Measurements from ENCODE around the gene CA9. TPM values are rescaled to one million over a fixed set of nuclear protein-coding genes. Genes with fewer than 3 reads are reported as not detected.

Gene CA9
- total RNA-seq, 1 donor from 2014 or later = 3.2 TPM

GRCh38 chr9:35679091-35679490, 5.4 kb downstream of the CA9 start:
- FAIRE-seq (no peak), DNase-seq (ENCODE audit: low read depth) (no peak)
- peaks cover 7% of the 10 kb centered on the region for H3K36me3 ChIP-seq (ENCODE audit: control insufficient read depth, insufficient read depth, low read length)
- no peak overlapping the region for H3K4me3 ChIP-seq (ENCODE audit: low read depth, low read length)
- no peaks in the 10 kb centered on the region for H3K27me3 ChIP-seq (ENCODE audit: control insufficient read depth, insufficient read depth, low read length)
- TF ChIP-seq, protein P1, sequence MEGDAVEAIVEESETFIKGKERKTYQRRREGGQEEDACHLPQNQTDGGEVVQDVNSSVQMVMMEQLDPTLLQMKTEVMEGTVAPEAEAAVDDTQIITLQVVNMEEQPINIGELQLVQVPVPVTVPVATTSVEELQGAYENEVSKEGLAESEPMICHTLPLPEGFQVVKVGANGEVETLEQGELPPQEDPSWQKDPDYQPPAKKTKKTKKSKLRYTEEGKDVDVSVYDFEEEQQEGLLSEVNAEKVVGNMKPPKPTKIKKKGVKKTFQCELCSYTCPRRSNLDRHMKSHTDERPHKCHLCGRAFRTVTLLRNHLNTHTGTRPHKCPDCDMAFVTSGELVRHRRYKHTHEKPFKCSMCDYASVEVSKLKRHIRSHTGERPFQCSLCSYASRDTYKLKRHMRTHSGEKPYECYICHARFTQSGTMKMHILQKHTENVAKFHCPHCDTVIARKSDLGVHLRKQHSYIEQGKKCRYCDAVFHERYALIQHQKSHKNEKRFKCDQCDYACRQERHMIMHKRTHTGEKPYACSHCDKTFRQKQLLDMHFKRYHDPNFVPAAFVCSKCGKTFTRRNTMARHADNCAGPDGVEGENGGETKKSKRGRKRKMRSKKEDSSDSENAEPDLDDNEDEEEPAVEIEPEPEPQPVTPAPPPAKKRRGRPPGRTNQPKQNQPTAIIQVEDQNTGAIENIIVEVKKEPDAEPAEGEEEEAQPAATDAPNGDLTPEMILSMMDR (IDR thresholded peaks at IDR 0.05; ENCODE audit: insufficient read depth, low read length, severe bottlenecking) = no peak

- peaks cover 10% of the 10 kb centered on the region for H3K36me3 ChIP-seq (ENCODE audit: control insufficient read depth, insufficient read depth, low read length)
- FAIRE-seq (no peak), DNase-seq (ENCODE audit: low read depth) (no peak)
- no peak overlapping the region for H3K4me3 ChIP-seq (ENCODE audit: low read depth, low read length)
- TF ChIP-seq, protein P1 (IDR thresholded peaks at IDR 0.05; ENCODE audit: insufficient read depth, low read length, severe bottlenecking) = no peak
- no peaks in the 10 kb centered on the region for H3K27me3 ChIP-seq (ENCODE audit: control insufficient read depth, insufficient read depth, low read length)
Observed at GRCh38 chr9:35679766-35680330, 6.1 kb downstream of the CA9 start.

- Histone ChIP-seq H3K4me3 (ENCODE audit: low read depth, low read length) (no peak overlapping the region), H3K27me3 (ENCODE audit: control insufficient read depth, insufficient read depth, low read length) (no peaks in the 10 kb centered on the region), H3K36me3 (ENCODE audit: control insufficient read depth, insufficient read depth, low read length) (peaks cover 14% of the 10 kb centered on the region)
- TF ChIP-seq, protein P1 (IDR thresholded peaks at IDR 0.05; ENCODE audit: insufficient read depth, low read length, severe bottlenecking) = no peak
- DNase-seq (ENCODE audit: low read depth) (no peak), FAIRE-seq (no peak)
Observed at GRCh38 chr9:35680331-35681105, 6.8 kb downstream of the CA9 start.

DNA sequence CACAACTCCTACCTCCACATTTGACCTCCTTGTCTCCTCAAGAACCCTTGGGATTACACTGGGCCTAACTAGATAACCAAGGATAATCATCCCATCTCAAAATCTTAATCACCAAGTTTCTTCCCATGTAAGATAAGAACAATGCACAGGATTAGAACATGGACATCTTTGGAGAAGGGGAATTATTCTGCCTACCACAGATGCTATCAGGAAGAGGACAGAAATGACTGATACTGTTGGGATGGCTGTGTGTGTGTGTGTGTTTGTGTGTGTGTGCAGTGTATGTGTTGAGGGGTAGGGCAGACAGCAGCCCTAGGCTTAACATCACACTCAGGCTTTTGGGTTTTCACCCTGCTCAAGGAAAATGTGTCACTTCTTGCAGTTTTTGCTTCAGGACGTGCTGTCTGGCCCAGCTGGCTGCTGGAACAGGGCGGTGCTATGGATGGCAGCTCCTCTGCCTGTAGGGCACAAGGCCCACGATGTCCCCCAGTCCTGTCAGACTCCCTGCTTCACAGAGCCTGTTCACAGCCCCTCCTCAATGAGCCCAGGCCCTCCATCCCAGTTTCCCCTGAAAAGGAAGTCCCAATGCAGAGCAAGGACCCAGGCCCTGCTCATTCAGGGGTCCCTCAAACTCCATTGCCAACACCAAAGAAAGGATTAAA, 7.7 kb downstream of the CA9 start:
- Histone ChIP-seq H3K27me3 (ENCODE audit: control insufficient read depth, insufficient read depth, low read length) (no peaks in the 10 kb centered on the region), H3K36me3 (ENCODE audit: control insufficient read depth, insufficient read depth, low read length) (peaks cover 13% of the 10 kb centered on the region), H3K4me3 (ENCODE audit: low read depth, low read length) (no peak overlapping the region)
- DNase-seq (ENCODE audit: low read depth) (no peak), FAIRE-seq (peak; percentile 89)
- TF ChIP-seq, protein P1 (IDR thresholded peaks at IDR 0.05; ENCODE audit: insufficient read depth, low read length, severe bottlenecking) = no peak

GRCh38 chr9:35682051-35682450, 8.3 kb downstream of the CA9 start:
- FAIRE-seq = no peak
- Histone ChIP-seq H3K4me3 (ENCODE audit: low read depth, low read length) (no peak overlapping the region), H3K36me3 (ENCODE audit: control insufficient read depth, insufficient read depth, low read length) (peaks cover 15% of the 10 kb centered on the region), H3K27me3 (ENCODE audit: control insufficient read depth, insufficient read depth, low read length) (no peaks in the 10 kb centered on the region)
- DNase-seq (ENCODE audit: low read depth) = no peak
- TF ChIP-seq, protein P1 (IDR thresholded peaks at IDR 0.05; ENCODE audit: insufficient read depth, low read length, severe bottlenecking) = no peak

Data from bronchial epithelial cell (primary cell).